ENCODE data around the gene MRTFA.

DNA sequence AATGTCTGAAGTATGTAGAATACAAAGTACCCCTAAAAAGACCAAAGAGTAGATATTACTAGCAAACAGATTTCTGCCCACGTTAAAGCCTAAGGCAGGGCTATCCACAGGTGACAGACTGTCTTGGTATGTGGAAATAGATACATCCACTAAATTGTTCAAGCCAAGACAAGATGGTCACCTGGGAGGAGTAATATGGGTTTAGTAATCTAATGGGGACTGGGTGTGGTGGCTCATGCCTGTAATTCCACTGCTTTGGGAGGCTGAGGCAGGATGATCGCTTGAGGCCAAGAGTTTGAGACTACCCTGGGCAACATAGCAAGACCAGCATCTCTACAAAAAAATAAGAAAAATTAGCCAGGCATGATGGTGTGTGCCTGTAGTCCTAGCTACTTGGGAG is 258.6 kb downstream of the MRTFA start:
- TF ChIP-seq, protein P1, sequence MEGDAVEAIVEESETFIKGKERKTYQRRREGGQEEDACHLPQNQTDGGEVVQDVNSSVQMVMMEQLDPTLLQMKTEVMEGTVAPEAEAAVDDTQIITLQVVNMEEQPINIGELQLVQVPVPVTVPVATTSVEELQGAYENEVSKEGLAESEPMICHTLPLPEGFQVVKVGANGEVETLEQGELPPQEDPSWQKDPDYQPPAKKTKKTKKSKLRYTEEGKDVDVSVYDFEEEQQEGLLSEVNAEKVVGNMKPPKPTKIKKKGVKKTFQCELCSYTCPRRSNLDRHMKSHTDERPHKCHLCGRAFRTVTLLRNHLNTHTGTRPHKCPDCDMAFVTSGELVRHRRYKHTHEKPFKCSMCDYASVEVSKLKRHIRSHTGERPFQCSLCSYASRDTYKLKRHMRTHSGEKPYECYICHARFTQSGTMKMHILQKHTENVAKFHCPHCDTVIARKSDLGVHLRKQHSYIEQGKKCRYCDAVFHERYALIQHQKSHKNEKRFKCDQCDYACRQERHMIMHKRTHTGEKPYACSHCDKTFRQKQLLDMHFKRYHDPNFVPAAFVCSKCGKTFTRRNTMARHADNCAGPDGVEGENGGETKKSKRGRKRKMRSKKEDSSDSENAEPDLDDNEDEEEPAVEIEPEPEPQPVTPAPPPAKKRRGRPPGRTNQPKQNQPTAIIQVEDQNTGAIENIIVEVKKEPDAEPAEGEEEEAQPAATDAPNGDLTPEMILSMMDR (IDR thresholded peaks at IDR 0.05), result no peak
- TF ChIP-seq SMC3 (IDR thresholded peaks at IDR 0.05), result no peak
- no peak for TF ChIP-seq NFE2L2 (conservative IDR thresholded peaks at IDR 0.05; ENCODE audit: low read length)
- TF ChIP-seq MAZ (IDR thresholded peaks at IDR 0.05; ENCODE audit: borderline replicate concordance, low read depth, low read length), result no peak
- TF ChIP-seq CHD2 (IDR thresholded peaks at IDR 0.05; ENCODE audit: low read length, partially characterized antibody), result no peak
- no peak for TF ChIP-seq MYC (IDR thresholded peaks at IDR 0.05; ENCODE audit: borderline replicate concordance, low read length)
- no peak for TF ChIP-seq BHLHE40 (IDR thresholded peaks at IDR 0.05; ENCODE audit: low read depth, low read length)
- TF ChIP-seq, protein P2, sequence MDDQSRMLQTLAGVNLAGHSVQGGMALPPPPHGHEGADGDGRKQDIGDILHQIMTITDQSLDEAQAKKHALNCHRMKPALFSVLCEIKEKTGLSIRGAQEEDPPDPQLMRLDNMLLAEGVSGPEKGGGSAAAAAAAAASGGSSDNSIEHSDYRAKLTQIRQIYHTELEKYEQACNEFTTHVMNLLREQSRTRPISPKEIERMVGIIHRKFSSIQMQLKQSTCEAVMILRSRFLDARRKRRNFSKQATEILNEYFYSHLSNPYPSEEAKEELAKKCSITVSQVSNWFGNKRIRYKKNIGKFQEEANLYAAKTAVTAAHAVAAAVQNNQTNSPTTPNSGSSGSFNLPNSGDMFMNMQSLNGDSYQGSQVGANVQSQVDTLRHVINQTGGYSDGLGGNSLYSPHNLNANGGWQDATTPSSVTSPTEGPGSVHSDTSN (IDR thresholded peaks at IDR 0.05), result no peak
- TF ChIP-seq, protein P3, sequence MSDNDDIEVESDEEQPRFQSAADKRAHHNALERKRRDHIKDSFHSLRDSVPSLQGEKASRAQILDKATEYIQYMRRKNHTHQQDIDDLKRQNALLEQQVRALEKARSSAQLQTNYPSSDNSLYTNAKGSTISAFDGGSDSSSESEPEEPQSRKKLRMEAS (IDR thresholded peaks at IDR 0.05), result no peak
- no peak for TF ChIP-seq ZC3H11A (IDR thresholded peaks at IDR 0.05)
- TF ChIP-seq, protein P4, sequence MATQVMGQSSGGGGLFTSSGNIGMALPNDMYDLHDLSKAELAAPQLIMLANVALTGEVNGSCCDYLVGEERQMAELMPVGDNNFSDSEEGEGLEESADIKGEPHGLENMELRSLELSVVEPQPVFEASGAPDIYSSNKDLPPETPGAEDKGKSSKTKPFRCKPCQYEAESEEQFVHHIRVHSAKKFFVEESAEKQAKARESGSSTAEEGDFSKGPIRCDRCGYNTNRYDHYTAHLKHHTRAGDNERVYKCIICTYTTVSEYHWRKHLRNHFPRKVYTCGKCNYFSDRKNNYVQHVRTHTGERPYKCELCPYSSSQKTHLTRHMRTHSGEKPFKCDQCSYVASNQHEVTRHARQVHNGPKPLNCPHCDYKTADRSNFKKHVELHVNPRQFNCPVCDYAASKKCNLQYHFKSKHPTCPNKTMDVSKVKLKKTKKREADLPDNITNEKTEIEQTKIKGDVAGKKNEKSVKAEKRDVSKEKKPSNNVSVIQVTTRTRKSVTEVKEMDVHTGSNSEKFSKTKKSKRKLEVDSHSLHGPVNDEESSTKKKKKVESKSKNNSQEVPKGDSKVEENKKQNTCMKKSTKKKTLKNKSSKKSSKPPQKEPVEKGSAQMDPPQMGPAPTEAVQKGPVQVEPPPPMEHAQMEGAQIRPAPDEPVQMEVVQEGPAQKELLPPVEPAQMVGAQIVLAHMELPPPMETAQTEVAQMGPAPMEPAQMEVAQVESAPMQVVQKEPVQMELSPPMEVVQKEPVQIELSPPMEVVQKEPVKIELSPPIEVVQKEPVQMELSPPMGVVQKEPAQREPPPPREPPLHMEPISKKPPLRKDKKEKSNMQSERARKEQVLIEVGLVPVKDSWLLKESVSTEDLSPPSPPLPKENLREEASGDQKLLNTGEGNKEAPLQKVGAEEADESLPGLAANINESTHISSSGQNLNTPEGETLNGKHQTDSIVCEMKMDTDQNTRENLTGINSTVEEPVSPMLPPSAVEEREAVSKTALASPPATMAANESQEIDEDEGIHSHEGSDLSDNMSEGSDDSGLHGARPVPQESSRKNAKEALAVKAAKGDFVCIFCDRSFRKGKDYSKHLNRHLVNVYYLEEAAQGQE (IDR thresholded peaks at IDR 0.05), result no peak
- no peak for TF ChIP-seq RAD21 (conservative IDR thresholded peaks at IDR 0.05 in 1 of 2, IDR thresholded peaks at IDR 0.05 in 1 of 2)
- no peak for TF ChIP-seq CEBPB (IDR thresholded peaks at IDR 0.05)
- no peak for TF ChIP-seq POLR2A (IDR thresholded peaks at IDR 0.05; ENCODE audit: low read length)

Measured in A549 (cell line).